ENCODE results near the gene NPEPL1.

NPEPL1 gene

GRCh38 chr20:58700121-58700821 is 7.7 kb downstream of the NPEPL1 start:
- no peak for DNase-seq (ENCODE audit: low read depth in 4 of 4, low spot score in 1 of 4)

DNA sequence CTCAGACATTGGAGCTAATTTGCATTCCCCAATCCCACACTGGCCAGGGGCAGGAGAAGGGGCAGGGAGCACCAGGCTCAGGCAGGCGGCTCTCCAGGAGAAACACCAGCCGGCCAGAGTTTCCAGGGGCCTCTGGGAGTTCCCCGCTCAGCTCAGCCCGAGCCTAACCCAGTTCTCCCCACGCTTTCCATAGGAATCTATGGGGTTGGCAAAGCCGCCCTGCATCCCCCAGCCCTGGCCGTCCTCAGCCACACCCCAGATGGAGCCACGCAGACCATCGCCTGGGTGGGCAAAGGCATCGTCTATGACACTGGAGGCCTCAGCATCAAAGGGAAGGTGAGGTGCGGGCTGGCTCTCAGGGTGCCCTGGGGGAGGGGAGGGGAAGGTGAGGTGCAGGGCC is 8.2 kb downstream of the NPEPL1 start:
- no peak for DNase-seq (ENCODE audit: low read depth in 4 of 4, low spot score in 1 of 4)

DNA sequence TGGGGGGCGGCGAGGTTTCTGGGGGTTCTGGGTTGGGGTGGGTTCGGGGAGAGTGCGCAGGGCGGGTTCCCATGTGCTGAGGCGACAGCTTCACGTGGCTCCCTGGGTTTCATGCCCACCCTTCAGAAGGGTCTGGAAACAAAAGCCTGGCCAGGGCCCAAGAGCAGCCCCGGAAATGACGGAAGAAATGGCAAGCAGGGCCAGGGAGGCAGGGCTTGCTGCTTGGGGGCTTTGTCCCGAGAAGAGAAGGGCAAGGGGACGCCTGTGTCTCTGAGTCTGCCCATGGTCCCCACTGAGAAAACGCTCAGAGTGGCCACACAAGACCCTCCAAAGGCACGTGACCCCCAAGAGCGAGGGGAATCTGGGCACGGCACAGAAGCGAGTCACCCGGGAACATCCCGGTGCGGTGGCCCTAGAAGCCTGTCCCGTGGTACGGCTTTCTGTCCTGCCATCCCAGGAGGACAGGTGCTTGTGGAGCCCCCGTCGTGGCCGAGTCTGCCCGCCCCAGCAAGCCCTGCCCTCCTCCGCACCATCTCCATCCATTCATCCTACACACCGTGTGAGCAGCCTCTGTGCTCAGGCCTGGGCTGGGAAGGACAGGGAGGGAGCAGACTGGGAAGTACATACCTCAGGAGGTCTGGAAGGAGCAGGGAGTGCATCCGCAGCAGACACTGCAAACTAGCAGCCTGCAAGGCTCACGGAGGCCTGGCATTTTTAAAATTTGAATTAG is 9.0 kb downstream of the NPEPL1 start:
- DNase-seq (ENCODE audit: low read depth in 4 of 4, low spot score in 1 of 4): no peak

GRCh38 chr20:58702161-58702510 is 9.5 kb downstream of the NPEPL1 start:
- DNase-seq (ENCODE audit: low read depth in 4 of 4, low spot score in 1 of 4): no peak

- no peak for DNase-seq (ENCODE audit: low read depth in 4 of 4, low spot score in 1 of 4)
Observed at GRCh38 chr20:58702859-58703648, 10.5 kb downstream of the NPEPL1 start.

- DNase-seq (ENCODE audit: low read depth in 4 of 4, low spot score in 1 of 4): no peak
Observed at GRCh38 chr20:58703765-58704371, 11.3 kb downstream of the NPEPL1 start.

GRCh38 chr20:58705208-58705926 is 12.8 kb downstream of the NPEPL1 start:
- no peak for DNase-seq (ENCODE audit: low read depth in 4 of 4, low spot score in 1 of 4)

GRCh38 chr20:58706150-58706892 is 13.7 kb downstream of the NPEPL1 start:
- no peak for DNase-seq (ENCODE audit: low read depth in 4 of 4, low spot score in 1 of 4)

- no peak for DNase-seq (ENCODE audit: low read depth in 4 of 4, low spot score in 1 of 4)
Observed at GRCh38 chr20:58706975-58707681, 14.5 kb downstream of the NPEPL1 start.

DNA sequence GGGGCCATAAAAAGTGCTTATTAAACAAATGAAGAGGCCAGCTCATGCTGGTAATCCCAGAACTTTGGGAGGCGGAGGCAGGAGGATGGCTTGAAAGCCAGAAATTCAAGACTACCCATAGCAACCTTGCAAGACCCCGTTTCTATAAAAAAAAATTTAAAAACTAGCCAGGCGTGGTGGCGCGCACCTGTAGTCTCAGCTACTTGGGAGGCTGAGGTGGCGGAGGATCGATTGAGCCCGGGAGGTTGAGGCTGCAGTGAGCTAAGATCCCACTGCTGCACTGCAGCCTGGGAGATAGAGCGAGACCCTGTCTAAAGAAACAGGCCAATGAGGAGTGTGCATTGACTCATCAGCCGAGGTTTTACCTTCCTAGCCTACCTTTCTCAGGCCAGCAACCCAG is 15.2 kb downstream of the NPEPL1 start:
- no peak for DNase-seq (ENCODE audit: low read depth in 4 of 4, low spot score in 1 of 4)

DNA sequence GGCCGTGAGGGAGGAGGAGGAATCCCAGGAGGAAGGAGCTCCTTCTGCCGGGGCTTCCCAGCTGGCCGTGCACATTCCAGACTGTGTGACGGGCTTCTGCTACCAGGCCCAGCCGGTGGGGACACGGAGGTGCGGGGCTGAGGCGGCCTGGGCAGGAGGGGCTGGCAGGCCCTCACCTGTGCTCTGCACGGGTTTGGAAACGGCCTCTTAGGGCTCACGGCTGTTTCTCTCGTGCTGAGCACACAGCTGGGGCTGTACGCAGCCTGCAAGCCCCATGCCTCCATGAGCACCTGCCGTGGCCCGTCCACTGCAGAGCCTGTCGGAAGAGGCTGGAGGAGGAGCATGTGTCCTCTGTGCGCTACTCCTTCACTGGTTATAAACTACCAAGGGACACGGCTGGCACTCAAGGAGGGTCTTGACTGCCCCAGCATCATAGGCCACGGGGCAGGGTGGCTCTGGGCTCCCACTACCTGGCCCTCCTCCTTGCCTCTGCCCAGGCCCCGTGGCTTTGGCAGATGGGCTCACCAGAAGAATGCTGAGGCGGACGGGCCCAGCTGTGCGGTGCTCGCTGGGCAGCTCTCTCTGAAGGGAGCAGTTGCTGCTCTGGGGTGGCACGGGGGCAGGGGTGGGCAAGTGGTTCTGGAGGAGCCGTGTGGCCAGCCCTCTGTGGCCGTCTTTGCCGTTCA is 15.8 kb downstream of the NPEPL1 start:
- no peak for DNase-seq (ENCODE audit: low read depth in 4 of 4, low spot score in 1 of 4)

- DNase-seq (ENCODE audit: low read depth in 4 of 4, low spot score in 1 of 4): no peak
Observed at GRCh38 chr20:58709013-58709702, 16.6 kb downstream of the NPEPL1 start.

DNA sequence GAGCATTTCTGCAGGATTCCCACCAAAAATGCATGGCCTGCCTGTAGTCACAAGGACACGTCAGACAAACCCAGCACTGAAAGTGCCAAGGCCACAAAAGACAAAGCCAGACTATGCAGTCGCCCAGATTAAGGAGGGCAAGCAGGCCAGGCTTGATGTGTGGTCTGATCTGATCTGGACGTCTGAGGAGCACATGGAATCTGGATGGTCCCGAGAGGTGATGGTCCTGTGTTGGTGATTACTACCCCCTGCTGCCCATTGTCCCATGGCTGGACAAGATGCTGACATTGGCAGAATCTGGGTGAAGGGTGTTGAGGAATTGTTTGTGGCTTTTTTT is 17.1 kb downstream of the NPEPL1 start:
- no peak for DNase-seq (ENCODE audit: low read depth in 4 of 4, low spot score in 1 of 4)

DNA sequence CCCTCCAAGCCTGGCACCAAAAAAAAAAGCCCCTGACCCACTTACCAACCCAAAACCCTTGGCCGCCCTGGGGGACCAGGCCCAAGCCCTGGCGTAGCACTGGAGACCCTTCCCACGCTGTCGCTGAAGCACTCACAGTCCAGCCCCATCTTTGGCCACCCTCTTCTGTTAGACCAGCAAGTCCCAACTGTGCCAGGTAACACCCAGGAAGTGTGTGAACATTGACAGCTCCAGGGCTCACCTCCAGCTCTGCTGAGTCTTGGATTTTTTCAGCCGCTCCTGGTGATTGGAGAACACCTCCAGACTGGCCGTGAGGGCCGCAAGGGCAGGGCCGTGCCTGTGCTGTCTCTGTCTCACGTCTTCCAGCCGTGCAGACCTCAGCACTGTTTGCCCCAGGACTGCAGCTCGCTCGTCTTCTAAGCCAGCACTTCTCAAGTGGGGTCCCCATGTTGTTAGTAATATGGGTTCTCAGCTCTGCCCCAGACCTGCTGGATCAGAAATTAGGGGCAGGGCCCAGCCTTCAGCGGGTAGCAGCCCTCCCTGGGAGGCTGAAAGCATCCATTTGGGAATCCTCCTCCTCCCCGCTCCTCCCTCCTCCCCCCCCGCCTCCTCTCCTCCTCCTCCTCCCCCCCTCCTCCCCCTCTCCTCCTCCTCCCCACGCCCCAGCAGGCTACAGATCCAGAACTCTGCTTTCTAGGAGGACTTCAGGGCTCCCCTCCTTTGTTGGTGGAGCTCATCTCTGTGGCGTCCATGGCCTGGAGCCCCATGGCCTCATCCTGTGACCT is 18.1 kb downstream of the NPEPL1 start:
- DNase-seq (ENCODE audit: low read depth in 4 of 4, low spot score in 1 of 4): no peak

- DNase-seq (ENCODE audit: low read depth in 4 of 4, low spot score in 1 of 4): no peak
Observed at GRCh38 chr20:58711266-58712051, 18.9 kb downstream of the NPEPL1 start.

DNA sequence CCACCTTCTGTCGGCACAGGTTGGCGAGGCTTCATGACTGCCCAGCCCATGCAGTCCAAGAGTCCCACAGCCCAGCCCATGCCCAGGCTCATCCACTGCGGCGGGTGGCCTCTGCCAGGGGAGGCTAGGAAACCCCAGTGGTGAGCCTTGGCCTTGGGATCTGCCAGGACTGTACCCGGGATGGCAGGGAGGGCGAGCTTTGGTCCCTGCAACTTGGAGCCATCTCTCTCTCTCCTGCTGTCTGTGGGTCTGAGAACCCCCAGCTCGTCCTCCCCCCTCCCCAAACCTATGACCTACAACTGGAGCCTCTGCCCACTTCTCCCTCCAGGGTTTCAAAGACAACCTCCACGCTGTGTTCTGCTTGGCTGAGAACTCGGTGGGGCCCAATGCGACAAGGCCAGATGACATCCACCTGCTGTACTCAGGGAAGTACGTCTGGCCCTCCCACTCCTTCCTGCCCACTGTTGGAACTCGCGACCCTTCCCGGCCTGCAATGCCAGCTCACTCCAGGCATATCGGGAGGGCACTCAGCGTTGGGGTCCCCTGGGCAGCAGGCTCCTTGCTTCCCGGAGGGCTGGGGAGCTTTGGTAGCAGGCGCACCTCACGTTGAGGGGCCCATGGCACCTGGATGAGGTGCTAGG is 19.7 kb downstream of the NPEPL1 start:
- DNase-seq (ENCODE audit: low read depth in 4 of 4, low spot score in 1 of 4): no peak
